PC-9 (cell line): Measurements from ENCODE around the gene USP50. TPM values are rescaled to one million over a fixed set of nuclear protein-coding genes. Genes with fewer than 3 reads are reported as not detected.
"Not testable (repeated sequence)": the region's sequence is repeated elsewhere in the genome, so short reads cannot be mapped to it uniquely, and the experiment has no call there.

Experiments used
- BruUV-seq: library from RNA; stranded (reverse); fragments of 400-500 nt; replicated peaks from 2 replicates; lab custom pipeline; 2021; lab: Mats Ljungman, UMichigan
- CTCF ChIA-PET: fragments of 300-600 bp; sonication (Branson Sonifier 250); formaldehyde crosslinking; loops from one replicate; lab custom pipeline; 2022; ENCODE audit warnings: antibody characterized with exemption; lab: Charles Lee
- POLR2A ChIA-PET: fragments of 300-600 bp; sonication (Branson Sonifier 250); formaldehyde crosslinking; loops from one replicate; lab custom pipeline; 2022; ENCODE audit warnings: antibody characterized with exemption; ENCODE audit not compliant: unreplicated experiment; lab: Charles Lee
- DNase-seq, 2 experiments: peaks; one replicate each; pipeline versions ENCODE4 v3.0.0 to v3.0.0-alpha.2; 2015 to 2022; ENCODE audit warnings: mixed read lengths in 1 of 2
- H2AFZ ChIP-seq: fragments of 200-600 bp; sonication (generic); 2 replicates; pipeline ENCODE4 v1.8.1; 2017; ENCODE audit warnings: antibody characterized with exemption
- H3F3A ChIP-seq: fragments of 200-600 bp; sonication (generic); 2 replicates; pipeline ENCODE4 v1.8.1; 2017; ENCODE audit warnings: antibody characterized with exemption, mild to moderate bottlenecking, low read depth; ENCODE audit not compliant: insufficient read depth
- H3K27ac ChIP-seq: fragments of 200-600 bp; sonication (generic); 2 replicates; pipeline ENCODE4 v1.6.1; 2016; ENCODE audit warnings: mixed run types
- H3K27me3 ChIP-seq: fragments of 200-600 bp; sonication (generic); 2 replicates; pipeline ENCODE4 v1.6.1; 2016; ENCODE audit warnings: low read depth, mixed run types; ENCODE audit not compliant: insufficient read depth
- H3K36me3 ChIP-seq: fragments of 200-600 bp; sonication (generic); 2 replicates; pipeline ENCODE4 v1.6.1; 2016; ENCODE audit warnings: low read depth, mixed run types
- H3K4me1 ChIP-seq: fragments of 200-600 bp; sonication (generic); replicated peaks from 2 replicates; pipeline ENCODE4 v1.6.1; 2016; ENCODE audit warnings: mixed run types; ENCODE audit not compliant: insufficient read depth
- H3K4me2 ChIP-seq: fragments of 200-600 bp; sonication (generic); 2 replicates; pipeline ENCODE4 v1.6.1; 2017; ENCODE audit warnings: mixed run types
- H3K4me3 ChIP-seq: fragments of 200-600 bp; sonication (generic); 2 replicates; pipeline ENCODE4 v1.6.1; 2016; ENCODE audit warnings: mixed run types
- H3K79me2 ChIP-seq: fragments of 200-600 bp; sonication (generic); 2 replicates; pipeline ENCODE4 v1.6.1; 2017; ENCODE audit warnings: low read depth, mixed run types
- H3K9me2 ChIP-seq: fragments of 200-600 bp; sonication (generic); 2 replicates; pipeline ENCODE4 v1.8.1; 2017; ENCODE audit warnings: mild to moderate bottlenecking; ENCODE audit not compliant: insufficient read depth
- H3K9me3 ChIP-seq: fragments of 200-600 bp; sonication (generic); 2 replicates; pipeline ENCODE4 v1.8.1; 2016; ENCODE audit warnings: low read depth; ENCODE audit not compliant: insufficient read depth
- H4K20me1 ChIP-seq: fragments of 200-600 bp; sonication (generic); 2 replicates; pipeline ENCODE4 v1.8.1; 2017; ENCODE audit not compliant: insufficient read depth
- EZH2 ChIP-seq: fragments of 200-600 bp; sonication (generic); IDR thresholded peaks from 2 replicates; pipeline ENCODE4 v1.8.0; 2017; ENCODE audit warnings: antibody characterized with exemption, low read depth
- intact Hi-C: fragments of 100-400 bp; cut with micrococcal nuclease; formaldehyde crosslinking; loops from one replicate; pipeline ENCODE4 v1.10.0; 2022; ENCODE audit not compliant: unreplicated experiment
- total RNA-seq: library from RNA; stranded (reverse); gene quantifications from 2 replicates; pipeline ENCODE4 v1.2.3, GENCODE V29; 2021
- TF ChIP-seq, protein P1 (sequence below): fragments of 200-600 bp; sonication (generic); conservative IDR thresholded peaks from 2 replicates; pipeline ENCODE4 v1.6.1; 2017; ENCODE audit warnings: mixed run types, antibody characterized with exemption, mild to moderate bottlenecking, moderate library complexity

The USP50 gene
- total RNA-seq, 1 experiment from 2014 or later: not detected

DNA sequence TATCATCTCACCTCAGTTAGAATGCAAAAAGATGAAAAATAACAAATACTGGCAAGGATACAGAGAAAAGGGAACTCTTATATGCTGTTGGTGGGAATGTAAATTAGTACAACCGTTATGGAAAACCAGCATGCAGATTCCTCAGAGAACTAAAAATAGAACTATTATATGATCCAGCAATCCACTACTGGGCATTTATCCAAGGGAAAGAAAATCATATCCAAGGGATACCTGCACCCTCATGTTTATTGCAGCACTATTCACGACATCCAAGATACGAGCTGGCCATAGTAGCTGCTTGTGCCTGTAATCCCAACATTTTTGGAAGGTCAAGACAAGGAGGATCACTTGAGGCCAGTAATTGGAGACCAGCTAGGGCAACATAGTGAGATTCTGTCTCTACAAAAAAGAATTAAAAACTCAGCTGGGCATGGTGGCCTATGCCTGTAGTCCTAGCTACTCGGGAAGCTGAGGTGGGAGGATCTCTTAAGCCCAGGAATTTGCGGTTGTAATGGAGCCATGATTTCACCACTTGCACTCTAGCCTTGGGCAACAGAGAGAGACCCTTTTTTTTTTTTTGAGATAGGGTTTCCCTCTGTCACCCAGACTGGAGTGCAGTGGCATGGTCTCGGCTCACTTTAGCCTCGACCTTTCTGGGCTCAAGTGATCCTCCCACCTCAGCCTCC is 26.6 kb downstream of the USP50 start:
- Histone ChIP-seq H3F3A (no peaks in the 10 kb centered on the region), H3K36me3 (no peaks in the 10 kb centered on the region), H4K20me1 (no peaks in the 10 kb centered on the region), H3K27me3 (no peaks in the 10 kb centered on the region), H3K9me2 (no peaks in the 10 kb centered on the region), H2AFZ (no peak overlapping the region), H3K9me3 (no peaks in the 10 kb centered on the region), H3K4me2 (no peak overlapping the region), H3K27ac (no peak overlapping the region), H3K4me3 (no peak overlapping the region), H3K4me1 (no peaks in the 10 kb centered on the region), H3K79me2 (no peaks in the 10 kb centered on the region)
- TF ChIP-seq, protein P1, sequence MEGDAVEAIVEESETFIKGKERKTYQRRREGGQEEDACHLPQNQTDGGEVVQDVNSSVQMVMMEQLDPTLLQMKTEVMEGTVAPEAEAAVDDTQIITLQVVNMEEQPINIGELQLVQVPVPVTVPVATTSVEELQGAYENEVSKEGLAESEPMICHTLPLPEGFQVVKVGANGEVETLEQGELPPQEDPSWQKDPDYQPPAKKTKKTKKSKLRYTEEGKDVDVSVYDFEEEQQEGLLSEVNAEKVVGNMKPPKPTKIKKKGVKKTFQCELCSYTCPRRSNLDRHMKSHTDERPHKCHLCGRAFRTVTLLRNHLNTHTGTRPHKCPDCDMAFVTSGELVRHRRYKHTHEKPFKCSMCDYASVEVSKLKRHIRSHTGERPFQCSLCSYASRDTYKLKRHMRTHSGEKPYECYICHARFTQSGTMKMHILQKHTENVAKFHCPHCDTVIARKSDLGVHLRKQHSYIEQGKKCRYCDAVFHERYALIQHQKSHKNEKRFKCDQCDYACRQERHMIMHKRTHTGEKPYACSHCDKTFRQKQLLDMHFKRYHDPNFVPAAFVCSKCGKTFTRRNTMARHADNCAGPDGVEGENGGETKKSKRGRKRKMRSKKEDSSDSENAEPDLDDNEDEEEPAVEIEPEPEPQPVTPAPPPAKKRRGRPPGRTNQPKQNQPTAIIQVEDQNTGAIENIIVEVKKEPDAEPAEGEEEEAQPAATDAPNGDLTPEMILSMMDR: no peak
- no peak for TF ChIP-seq EZH2
- BruUV-seq: no TSS peak
- ChIA-PET POLR2A (interaction anchor here (0.6 kb wide), 1 partner anchor 9 kb away, joined by 4 read pairs; no protein-coding TSS in a partner anchor), CTCF (no interaction called here)
- intact Hi-C loops: no loop called here
- DNase-seq: no peak

- no peak overlapping the region for H3K4me2 ChIP-seq
- ChIA-PET POLR2A (no interaction called here), CTCF (no interaction called here)
- H2AFZ ChIP-seq: no peak overlapping the region
- H4K20me1 ChIP-seq: no peaks in the 10 kb centered on the region
- no peaks in the 10 kb centered on the region for H3K4me1 ChIP-seq
- no peak overlapping the region for H3K4me3 ChIP-seq
- no TSS peak for BruUV-seq
- H3K36me3 ChIP-seq: no peaks in the 10 kb centered on the region
- H3K27ac ChIP-seq: no peak overlapping the region
- TF ChIP-seq, protein P1: no peak
- no peak for TF ChIP-seq EZH2
- H3K9me3 ChIP-seq: no peaks in the 10 kb centered on the region
- H3F3A ChIP-seq: no peaks in the 10 kb centered on the region
- H3K9me2 ChIP-seq: no peaks in the 10 kb centered on the region
- no peaks in the 10 kb centered on the region for H3K79me2 ChIP-seq
- no peaks in the 10 kb centered on the region for H3K27me3 ChIP-seq
- intact Hi-C loops: no loop called here
- DNase-seq: no peak
These were observed 33.5 kb downstream of the USP50 start for GRCh38 chr15:50513001-50513400.

- H3K9me2 ChIP-seq: no peaks in the 10 kb centered on the region
- POLR2A ChIA-PET: interaction anchor here (0.6 kb wide), 1 partner anchor 533 kb away, joined by 8 read pairs; no protein-coding TSS in a partner anchor
- CTCF ChIA-PET: interaction anchor here (0.6 kb wide), 1 partner anchor 192 kb away, joined by 4 read pairs; no protein-coding TSS in a partner anchor
These were observed 40.3 kb downstream of the USP50 start for GRCh38 chr15:50506121-50506520.

DNA sequence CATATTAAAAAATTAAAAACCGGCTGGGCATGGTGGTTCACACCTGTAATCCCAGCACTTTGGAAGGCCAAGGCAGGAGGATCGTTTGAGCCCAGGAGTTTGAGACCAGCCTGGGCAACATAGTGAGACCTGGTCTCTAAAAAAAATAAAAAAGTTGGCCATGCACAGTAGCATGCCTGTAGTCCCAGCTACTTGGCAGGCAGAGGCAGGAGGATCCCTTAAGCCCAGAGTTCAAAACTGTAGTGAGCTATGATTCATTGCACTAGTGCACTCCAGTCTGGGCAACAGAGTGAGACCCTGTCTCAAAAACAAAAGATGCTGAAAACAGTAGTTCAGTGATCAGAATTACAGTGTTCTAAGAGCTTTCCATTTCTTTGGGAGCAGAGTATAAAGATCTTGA is 40.8 kb downstream of the USP50 start:
- not testable (repeated sequence) for H3F3A ChIP-seq

More at GRCh38 chr15:50506121-50506520, 40.3 kb downstream of the USP50 start:
- no peaks in the 10 kb centered on the region for H3K79me2 ChIP-seq
- H3F3A ChIP-seq: no peaks in the 10 kb centered on the region
- no TSS peak for BruUV-seq
- H4K20me1 ChIP-seq: no peaks in the 10 kb centered on the region
- TF ChIP-seq, protein P1: no peak
- TF ChIP-seq EZH2: no peak
- H3K27me3 ChIP-seq: no peaks in the 10 kb centered on the region
- H2AFZ ChIP-seq: no peak overlapping the region
- intact Hi-C loops: no loop called here
- no peak for DNase-seq
- H3K36me3 ChIP-seq: no peaks in the 10 kb centered on the region
- H3K27ac ChIP-seq: no peak overlapping the region
- H3K4me2 ChIP-seq: no peak overlapping the region
- H3K4me3 ChIP-seq: no peak overlapping the region
- H3K9me3 ChIP-seq: no peaks in the 10 kb centered on the region
- H3K4me1 ChIP-seq: no peaks in the 10 kb centered on the region

More for the DNA sequence above, 40.8 kb downstream of the USP50 start:
- H3K79me2 ChIP-seq, H2AFZ ChIP-seq, H3K9me3 ChIP-seq, H3K4me2 ChIP-seq, H3K9me2 ChIP-seq, H3K4me1 ChIP-seq, H3K27ac ChIP-seq, intact Hi-C loops, H3K27me3 ChIP-seq, DNase-seq, H3K4me3 ChIP-seq, BruUV-seq, CTCF ChIA-PET, H3K36me3 ChIP-seq, H4K20me1 ChIP-seq: not testable (repeated sequence)
- POLR2A ChIA-PET: interaction anchor here (0.6 kb wide), 1 partner anchor 533 kb away, joined by 8 read pairs; no protein-coding TSS in a partner anchor
